GM12892 (cell line): ENCODE data around the gene MGAT3.

Experiments used
- DNase-seq: peaks from one replicate; pipeline ENCODE4 v3.0.0; 2011; ENCODE audit not compliant: insufficient read length
- FAIRE-seq: peaks from 2 replicates; lab custom pipeline; 2011; peaks lifted over from hg19 to GRCh38; lab: Jason Lieb, UNC
- POLR2A ChIP-seq: IDR thresholded peaks from 2 replicates; pipeline ENCODE4 v1.6.1; 2011; ENCODE audit warnings: low read depth, low read length, control low read depth
- POLR2AphosphoS5 ChIP-seq: IDR thresholded peaks from 2 replicates; pipeline ENCODE4 v1.6.1; 2011; ENCODE audit warnings: low read depth, low read length, control low read depth
- TAF1 ChIP-seq: IDR thresholded peaks from 2 replicates; pipeline ENCODE4 v1.6.1; 2011; ENCODE audit warnings: low read depth, mild to moderate bottlenecking, control low read depth, low read length, borderline replicate concordance

Gene MGAT3

GRCh38 chr22:39457556-39458443 is 988 bp downstream of the MGAT3 start:
- TF ChIP-seq TAF1 (no peak), POLR2AphosphoS5 (no peak), POLR2A (no peak; the same call in 1 of the 2 replicates)
- DNase-seq (peak; percentile 71), FAIRE-seq (peak; percentile 88)

GRCh38 chr22:39458444-39459083 is 1.8 kb downstream of the MGAT3 start:
- no peak for DNase-seq
- peak; percentile 69 for FAIRE-seq
- TF ChIP-seq POLR2AphosphoS5 = no peak
- TF ChIP-seq TAF1 = no peak
- no peak for TF ChIP-seq POLR2A

DNA sequence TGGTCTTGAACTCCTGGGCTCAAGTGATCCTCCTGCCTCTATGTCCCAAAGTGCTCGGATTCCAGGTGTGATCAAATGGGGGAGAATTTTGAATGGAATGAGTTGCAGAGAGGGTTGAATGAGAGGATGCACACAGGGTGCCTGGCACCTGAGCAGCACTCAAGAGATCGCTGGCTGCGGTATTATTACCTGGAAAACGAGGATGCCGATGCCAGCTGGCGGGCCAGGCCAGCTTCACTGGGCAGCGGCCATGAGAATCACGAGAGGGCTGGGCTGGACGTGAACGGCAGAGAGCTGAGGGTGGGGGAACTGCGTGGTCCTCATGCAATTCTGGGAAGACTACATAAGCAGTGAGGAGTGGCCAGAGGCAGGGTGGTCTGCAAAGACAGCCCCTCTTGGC is 2.9 kb downstream of the MGAT3 start:
- no peak for TF ChIP-seq TAF1
- no peak for TF ChIP-seq POLR2AphosphoS5
- TF ChIP-seq POLR2A = no peak
- FAIRE-seq (no peak), DNase-seq (no peak)

DNA sequence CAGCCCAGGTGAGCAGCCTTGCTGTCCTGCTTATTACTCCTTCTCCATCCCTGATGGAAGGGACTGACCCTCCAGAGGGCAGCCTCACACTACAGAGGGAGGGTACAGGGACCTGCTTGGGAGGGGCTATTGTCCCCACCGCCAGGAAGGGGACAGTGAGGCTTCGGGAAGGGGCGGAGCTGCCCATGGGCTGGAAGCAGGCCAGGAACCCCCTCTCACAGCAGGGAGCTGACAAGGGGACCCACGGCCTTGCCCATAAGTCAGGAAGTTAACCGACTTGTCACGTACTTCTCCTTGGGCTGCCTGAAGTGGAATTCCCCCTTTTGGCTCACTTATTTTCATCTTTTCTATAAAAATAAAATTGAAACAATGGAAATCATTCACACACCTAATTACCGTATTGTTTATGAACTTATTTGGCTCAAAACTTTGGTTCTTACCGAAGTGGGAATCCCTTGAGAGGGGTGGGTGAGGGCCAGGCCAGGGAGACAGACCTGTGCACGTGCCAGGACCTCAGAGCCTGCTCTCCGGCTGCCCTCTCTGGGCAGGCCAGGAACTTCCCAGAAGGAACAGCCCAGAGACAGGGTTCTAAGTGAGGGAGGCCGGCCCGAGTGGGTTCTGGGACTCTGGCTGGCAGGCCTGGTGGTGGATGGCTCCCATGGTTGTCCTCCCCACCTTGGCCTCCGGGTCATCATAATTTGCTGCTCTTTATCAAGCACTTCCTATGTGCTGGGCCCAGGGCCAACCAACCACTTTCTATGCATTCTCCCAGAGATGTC is 5.8 kb downstream of the MGAT3 start:
- DNase-seq (no peak), FAIRE-seq (peak; percentile 76)
- TF ChIP-seq POLR2AphosphoS5 = no peak
- TF ChIP-seq TAF1 = no peak
- TF ChIP-seq POLR2A = no peak

DNA sequence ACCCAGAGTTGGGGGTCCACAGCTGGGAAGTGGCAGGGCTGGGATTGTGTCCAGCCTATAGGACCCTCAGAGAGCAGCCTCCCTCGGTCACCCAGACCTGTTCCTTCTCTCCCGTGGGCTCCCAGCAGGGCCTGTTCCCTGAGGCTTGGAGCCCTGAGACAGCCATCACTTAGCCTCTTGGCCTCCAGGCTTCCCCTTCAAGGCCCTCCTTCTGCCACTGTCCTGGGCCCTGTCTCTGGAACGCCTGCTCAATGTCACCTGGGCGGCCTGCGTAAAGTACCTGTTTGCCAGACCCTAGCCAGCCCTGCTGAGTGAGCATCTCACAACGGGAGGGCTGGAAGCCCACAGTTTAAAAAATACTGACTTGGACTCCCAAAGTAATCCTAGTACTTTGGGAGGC is 6.5 kb downstream of the MGAT3 start:
- FAIRE-seq = peak; percentile 71

DNA sequence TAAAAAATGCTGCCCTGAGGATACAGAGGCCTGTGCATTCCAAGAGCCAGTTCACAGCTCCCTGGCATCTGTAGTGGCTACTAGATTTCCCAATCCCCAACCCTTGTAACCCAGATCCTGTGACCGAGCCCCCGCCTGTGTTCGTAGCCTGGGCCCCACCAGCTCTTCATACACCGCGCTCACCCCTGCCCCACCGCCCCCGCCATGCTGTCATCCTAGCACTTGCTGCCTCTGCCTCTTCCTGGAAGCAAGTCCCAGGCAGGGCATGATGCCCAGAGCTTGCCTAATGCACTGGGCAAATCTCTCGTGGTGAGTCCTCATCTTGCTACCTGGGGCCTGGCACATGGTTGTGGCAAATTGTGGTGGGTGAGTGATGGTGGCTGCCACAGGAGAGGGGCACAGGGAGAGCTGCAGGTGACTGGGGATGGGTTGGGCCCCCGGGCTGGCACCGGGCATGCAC is 7.1 kb downstream of the MGAT3 start:
- FAIRE-seq = no peak
- TF ChIP-seq POLR2A (no peak), TAF1 (no peak), POLR2AphosphoS5 (no peak)
- no peak for DNase-seq

More for the DNA sequence above, 6.5 kb downstream of the MGAT3 start:
- TF ChIP-seq POLR2AphosphoS5 = no peak
- no peak for TF ChIP-seq TAF1
- no peak for TF ChIP-seq POLR2A
- no peak for DNase-seq

DNA sequence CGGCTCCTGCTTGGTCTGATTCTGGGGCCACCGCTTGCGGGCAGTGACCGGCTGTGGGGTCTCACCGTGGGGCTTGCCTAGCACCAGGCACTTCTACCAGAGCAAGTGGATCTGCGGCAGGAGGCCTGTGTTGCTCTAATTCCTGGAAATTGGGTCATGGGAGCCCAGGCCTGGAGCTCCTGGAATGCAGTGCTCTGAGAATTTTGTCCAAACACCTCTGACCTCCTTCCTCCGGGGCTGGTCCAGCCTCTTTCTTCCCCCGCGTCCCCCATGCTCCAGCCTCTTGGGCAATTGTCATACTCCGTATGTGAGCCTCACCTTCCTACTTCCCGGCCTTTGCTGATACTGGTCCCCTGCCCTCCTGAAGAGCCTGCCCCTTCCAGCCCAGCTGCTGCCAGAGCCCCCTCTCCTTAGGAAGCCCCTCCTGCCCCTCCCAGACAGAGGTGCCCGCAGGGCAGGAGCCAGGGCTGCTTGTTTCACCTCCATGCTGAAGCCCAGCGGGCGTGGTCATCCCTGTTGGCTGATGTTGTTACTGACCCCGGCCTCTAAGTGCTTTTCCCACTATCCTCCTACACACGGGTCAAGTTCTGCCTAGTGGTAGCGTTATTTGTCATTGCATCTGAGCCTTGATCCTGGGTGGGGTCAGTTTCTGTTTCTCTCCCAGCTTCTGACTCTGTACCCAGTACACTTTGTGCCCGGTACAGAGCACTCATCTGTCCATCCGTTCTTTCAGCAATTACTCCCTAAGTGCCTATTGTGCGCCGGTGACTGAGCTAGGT is 9.6 kb downstream of the MGAT3 start:
- TF ChIP-seq POLR2AphosphoS5 (no peak), POLR2A (no peak), TAF1 (no peak)
- DNase-seq (no peak), FAIRE-seq (no peak)

DNA sequence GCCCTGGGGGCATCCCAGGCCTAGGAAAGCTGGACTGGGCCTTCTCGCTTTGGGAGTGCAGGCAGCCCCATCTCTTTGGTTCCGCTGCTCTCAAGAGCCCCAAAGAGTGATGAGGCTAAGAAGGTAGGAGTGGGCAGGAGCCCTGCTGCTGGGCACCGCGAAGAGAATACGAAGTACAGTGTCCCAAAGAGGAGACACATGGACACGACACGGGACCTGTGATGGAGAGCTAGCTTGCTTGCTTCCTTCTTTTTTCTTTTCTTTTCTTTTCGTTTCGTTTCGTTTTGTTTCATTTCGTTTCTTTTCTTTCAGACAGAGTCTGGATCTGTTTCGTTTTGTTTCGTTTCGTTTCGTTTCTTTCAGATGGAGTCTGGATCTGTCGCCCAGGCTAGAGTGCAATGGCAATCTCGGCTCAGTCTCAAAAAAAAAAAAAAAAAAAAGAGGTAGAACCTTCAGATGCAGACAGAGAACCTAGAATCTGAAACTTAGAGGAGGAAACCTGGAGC is 10.6 kb downstream of the MGAT3 start:
- FAIRE-seq (no peak), DNase-seq (no peak)
- TF ChIP-seq POLR2A (no peak), POLR2AphosphoS5 (no peak), TAF1 (no peak)

DNA sequence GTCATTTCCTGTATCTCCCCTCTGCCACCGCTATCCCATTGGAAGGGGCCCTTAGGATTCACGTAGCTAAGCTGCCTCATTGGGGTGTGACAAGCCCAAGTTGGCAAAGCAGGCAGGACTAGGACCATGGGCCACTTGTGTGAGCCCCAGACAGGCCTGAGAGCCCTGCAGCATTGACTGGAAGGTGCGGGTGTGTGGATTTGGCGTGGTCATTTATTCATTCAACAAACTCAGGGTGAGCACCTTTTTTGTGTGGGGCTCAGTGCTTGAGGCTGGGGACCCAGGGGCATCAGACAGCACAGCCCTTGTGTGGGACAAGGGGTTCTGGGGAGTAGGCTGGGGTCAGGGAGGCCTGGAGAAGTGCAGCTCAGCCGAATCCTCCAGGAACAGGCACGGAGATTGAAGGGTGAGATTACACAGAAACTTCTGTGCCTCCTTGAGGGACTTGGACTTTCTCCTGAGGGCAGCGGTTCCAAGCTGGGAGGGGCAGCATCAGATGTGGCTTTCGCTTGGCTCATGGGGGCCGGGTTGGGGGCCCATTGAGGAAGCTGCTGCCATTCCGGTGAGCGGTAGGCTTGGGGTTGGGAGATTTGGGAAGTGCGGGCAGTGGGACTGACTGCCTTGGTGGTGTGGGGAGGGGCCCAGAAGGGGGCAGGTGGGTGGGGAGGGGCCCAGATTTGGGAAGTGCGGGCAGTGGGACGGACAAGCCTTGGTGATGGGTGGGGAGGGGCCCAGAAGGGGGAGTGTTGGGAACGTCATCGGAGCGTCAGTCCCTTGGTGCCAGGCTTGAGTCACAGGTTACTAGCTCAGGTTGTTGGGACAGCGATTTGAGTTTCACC is 11.9 kb downstream of the MGAT3 start:
- no peak for DNase-seq
- no peak for FAIRE-seq
- TF ChIP-seq TAF1 (no peak), POLR2A (no peak), POLR2AphosphoS5 (no peak)

DNA sequence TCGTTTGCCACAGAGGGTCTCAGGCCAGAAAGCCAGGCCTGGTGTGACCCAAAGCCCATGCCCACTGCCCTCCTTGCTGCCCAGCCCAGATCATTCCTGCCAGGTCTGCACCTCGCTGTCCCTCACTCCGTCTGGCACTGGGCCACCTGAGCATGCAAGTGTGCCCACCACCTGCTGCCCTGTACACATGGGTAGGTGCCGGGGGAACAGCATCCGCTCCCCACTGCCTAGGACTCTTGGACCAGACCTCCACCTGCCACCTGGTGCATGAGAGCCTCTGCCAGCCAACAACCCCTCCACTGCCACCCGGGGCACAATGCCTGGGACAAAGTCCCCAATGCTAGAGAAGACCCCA is 12.5 kb downstream of the MGAT3 start:
- FAIRE-seq (no peak), DNase-seq (no peak)
- no peak for TF ChIP-seq TAF1
- TF ChIP-seq POLR2A = no peak
- TF ChIP-seq POLR2AphosphoS5 = no peak
